Uterus (tissue), 4 donors: ENCODE measurements around the gene NSMF. TPM values are rescaled to one million over a fixed set of nuclear protein-coding genes. Genes with fewer than 3 reads are reported as not detected.

Source experiments
- DNase-seq, 2 donors: peaks; one replicate each; pipeline ENCODE4 v3.0.0-alpha.2; 2019 to 2020
- H3K27ac ChIP-seq, 2 donors: fragments of 200-600 bp; sonication (generic); 1 replicate in 1 of 2; 2 replicates in 1 of 2; pipeline ENCODE4 v1.5.1; 2016 to 2018
- H3K27me3 ChIP-seq, 2 donors: fragments of 200-600 bp; sonication (generic); one replicate each; pipeline ENCODE4 v1.5.1; 2018 to 2019; ENCODE audit warnings: control low read depth in 1 of 2
- H3K36me3 ChIP-seq, 2 donors: fragments of 200-600 bp; sonication (generic); one replicate each; pipeline ENCODE4 v1.5.1; 2019; ENCODE audit warnings: control low read depth in 1 of 2
- H3K4me1 ChIP-seq, 2 donors: fragments of 200-600 bp; sonication (generic); one replicate each; pipeline ENCODE4 v1.5.1; 2018 to 2019; ENCODE audit warnings: control low read depth in 1 of 2
- H3K4me3 ChIP-seq, 2 donors: fragments of 200-600 bp; sonication (generic); 1 replicate in 1 of 2; 2 replicates in 1 of 2; pipeline ENCODE4 v1.5.1; 2018 to 2019; ENCODE audit warnings: mild to moderate bottlenecking in 1 of 2
- H3K9me3 ChIP-seq, 2 donors: fragments of 200-600 bp; sonication (generic); one replicate each; pipeline ENCODE4 v1.5.1; 2019; ENCODE audit warnings: control low read depth in 1 of 2
- CTCF ChIP-seq, 4 experiments: fragments of 200-600 bp in 2 of 4; fragments of 450-650 bp in 2 of 4; sonication (generic) in 2 of 4; IDR thresholded peaks; one replicate each; pipeline ENCODE4 v1.5.1; 2016 to 2019; ENCODE audit warnings: antibody characterized with exemption in 4 of 4, mild to moderate bottlenecking in 2 of 4, moderate library complexity in 1 of 4
- POLR2A ChIP-seq, 2 donors: fragments of 450-650 bp; IDR thresholded peaks; one replicate each; pipeline ENCODE4 v1.6.1; 2016; ENCODE audit warnings: antibody characterized with exemption in 2 of 2, mild to moderate bottlenecking in 1 of 2, moderate library complexity in 1 of 2
- intact Hi-C: fragments of 100-400 bp; cut with DNase I; formaldehyde crosslinking; loops from one replicate; pipeline ENCODE4 v1.15.1; 2023; ENCODE audit warnings: low total_unique reads
- total RNA-seq, 4 donors: library from RNA; depleted of rRNA in 3 of 4; stranded (reverse); fragments of >200 nt in 3 of 4; gene quantifications; one replicate each; pipeline versions ENCODE4 v1.1.0 to v1.2.4, GENCODE V29; 2014 to 2023
- donor health status: DM: yes; HTN: yes; CAD: no.

NSMF gene
- total RNA-seq, 4 donors from 2014 or later: 17.4 to 40.7 (median 32.1) TPM

GRCh38 chr9:137449931-137450538 lies 9.1 kb downstream of the NSMF start:
- H3K27ac ChIP-seq: no peak overlapping the region
- H3K27me3 ChIP-seq: no peaks in the 10 kb centered on the region
- TF ChIP-seq CTCF (IDR thresholded peaks at IDR 0.05) (no peak), POLR2A (IDR thresholded peaks at IDR 0.05) (no peak)
- intact Hi-C loops: no loop called here
- H3K4me3 ChIP-seq: no peak overlapping the region
- no peaks in the 10 kb centered on the region for H3K9me3 ChIP-seq
- H3K36me3 ChIP-seq: no peaks in the 10 kb centered on the region
- H3K4me1 ChIP-seq: peaks cover 0 to 6% of the 10 kb centered on the region in 2 donors
- DNase-seq: no peak

- no peak for DNase-seq
- H3K27ac ChIP-seq: no peak overlapping the region
- intact Hi-C loops: no loop called here
- no peaks in the 10 kb centered on the region for H3K27me3 ChIP-seq
- H3K36me3 ChIP-seq: no peaks in the 10 kb centered on the region
- TF ChIP-seq CTCF (IDR thresholded peaks at IDR 0.05) (no peak), POLR2A (IDR thresholded peaks at IDR 0.05) (no peak)
- H3K4me1 ChIP-seq: no peaks in the 10 kb centered on the region
- H3K9me3 ChIP-seq: no peaks in the 10 kb centered on the region
- no peak overlapping the region for H3K4me3 ChIP-seq
Measured at GRCh38 chr9:137449081-137449844, 9.9 kb downstream of the NSMF start.

- no peak for DNase-seq
- no peaks in the 10 kb centered on the region for H3K27me3 ChIP-seq
- no peak overlapping the region for H3K27ac ChIP-seq
- H3K36me3 ChIP-seq: no peaks in the 10 kb centered on the region
- no peak overlapping the region for H3K4me3 ChIP-seq
- H3K4me1 ChIP-seq: no peaks in the 10 kb centered on the region
- intact Hi-C loops: no loop called here
- TF ChIP-seq CTCF (IDR thresholded peaks at IDR 0.05): no peak
- TF ChIP-seq POLR2A (IDR thresholded peaks at IDR 0.05): no peak
- no peaks in the 10 kb centered on the region for H3K9me3 ChIP-seq
Measured at GRCh38 chr9:137448602-137448962, 10.6 kb downstream of the NSMF start.

GRCh38 chr9:137447722-137448601 lies 11.2 kb downstream of the NSMF start:
- Histone ChIP-seq H3K27me3 (peaks cover 0 to 1% of the 10 kb centered on the region in 2 donors), H3K4me3 (no peak overlapping the region), H3K27ac (no peak overlapping the region), H3K9me3 (no peaks in the 10 kb centered on the region), H3K4me1 (no peaks in the 10 kb centered on the region), H3K36me3 (no peaks in the 10 kb centered on the region)
- intact Hi-C loops: no loop called here
- no peak for TF ChIP-seq POLR2A (IDR thresholded peaks at IDR 0.05)
- TF ChIP-seq CTCF (IDR thresholded peaks at IDR 0.05): no peak
- peak in 1 of 2 donors; percentile 18 for DNase-seq
